Thoracic aorta (tissue), 2 donors: ENCODE measurements around the gene CHST13. TPM values are rescaled to one million over a fixed set of nuclear protein-coding genes. Genes with fewer than 3 reads are reported as not detected.

ENCODE experiments used
- ATAC-seq: fragments of 150-250 bp; one replicate; pipeline ENCODE4 v1.8.0; 2017; ENCODE audit warnings: low read depth; ENCODE audit not compliant: insufficient number of reproducible peaks, low FRiP score
- DNase-seq: peaks from one replicate; pipeline ENCODE4 v3.0.0-alpha.2; 2020; ENCODE audit warnings: low spot score
- H3K27ac ChIP-seq, 2 donors: fragments of 200-600 bp; sonication (generic); 1 replicate in 1 of 2; 2 replicates in 1 of 2; pipeline ENCODE4 v1.5.1; 2016; ENCODE audit warnings: mild to moderate bottlenecking in 2 of 2, moderate library complexity in 2 of 2
- H3K27me3 ChIP-seq: fragments of 200-600 bp; sonication (generic); replicated peaks from 2 replicates; pipeline ENCODE4 v1.6.0; 2016; ENCODE audit warnings: mild to moderate bottlenecking; ENCODE audit not compliant: insufficient read depth
- H3K36me3 ChIP-seq: fragments of 200-600 bp; sonication (generic); one replicate; pipeline ENCODE4 v1.5.1; 2016
- H3K4me1 ChIP-seq, 2 donors: fragments of 200-600 bp; sonication (generic); 1 replicate in 1 of 2; 2 replicates in 1 of 2; pipeline versions ENCODE4 v1.5.1 to v1.6.0; 2016; ENCODE audit warnings: low read depth in 2 of 2, mild to moderate bottlenecking in 1 of 2; ENCODE audit not compliant: control insufficient read depth in 1 of 2
- H3K4me3 ChIP-seq: fragments of 200-600 bp; sonication (generic); 2 replicates; pipeline ENCODE4 v1.5.1; 2016; ENCODE audit warnings: mild to moderate bottlenecking
- H3K9me3 ChIP-seq: fragments of 200-600 bp; sonication (generic); 2 replicates; pipeline ENCODE4 v1.5.1; 2016
- total RNA-seq, 2 donors: library from RNA; depleted of rRNA; stranded (reverse); fragments of >200 nt; gene quantifications; one replicate each; pipeline versions ENCODE4 v1.1.0 to v1.2.3, GENCODE V29; 2016
- TF ChIP-seq, protein P1 (sequence below): fragments of 200-600 bp; sonication (generic); IDR thresholded peaks from one replicate; pipeline ENCODE4 v1.5.1; 2019; ENCODE audit warnings: antibody characterized with exemption

The CHST13 gene
- total RNA-seq, 2 donors from 2014 or later, result not detected

DNA sequence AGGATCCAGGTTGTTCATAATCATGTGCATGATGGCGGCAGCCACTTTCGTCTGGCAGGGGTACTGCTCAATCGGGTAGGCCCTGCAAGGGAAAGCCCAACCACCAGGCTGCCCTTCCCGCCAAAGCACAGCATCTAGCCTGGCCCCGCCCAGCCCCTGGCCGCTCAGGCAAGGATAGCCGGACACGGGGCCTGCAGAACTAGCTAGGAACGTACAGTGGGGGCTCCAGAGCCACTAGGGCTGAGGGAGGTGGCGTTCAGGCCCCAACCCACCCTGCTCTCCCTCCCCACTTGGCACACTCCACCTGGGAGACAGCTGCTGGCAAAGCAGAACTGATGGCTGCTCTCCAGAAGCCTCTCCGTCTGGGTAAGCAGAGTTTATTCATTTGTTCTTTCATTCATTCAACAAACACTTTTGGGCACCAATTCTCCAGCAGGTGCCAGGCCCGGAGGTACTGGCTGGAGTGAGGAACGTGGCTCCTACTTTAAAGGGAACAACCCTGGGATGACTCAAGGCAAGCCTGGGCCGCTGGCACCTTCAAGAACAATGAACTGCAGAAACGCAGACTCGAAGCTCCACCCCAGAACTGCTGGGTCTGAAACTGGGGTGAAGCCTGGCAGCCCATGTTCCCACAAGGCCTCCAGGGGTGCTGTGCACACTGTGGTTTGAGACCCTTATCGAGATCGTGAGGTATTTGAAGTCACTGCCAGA, 14.2 kb upstream of the CHST13 start:
- Histone ChIP-seq H3K27ac (no peak overlapping the region), H3K36me3 (no peaks in the 10 kb centered on the region), H3K9me3 (no peaks in the 10 kb centered on the region), H3K4me1 (no peaks in the 10 kb centered on the region), H3K27me3 (no peaks in the 10 kb centered on the region), H3K4me3 (no peak overlapping the region)
- TF ChIP-seq, protein P1, sequence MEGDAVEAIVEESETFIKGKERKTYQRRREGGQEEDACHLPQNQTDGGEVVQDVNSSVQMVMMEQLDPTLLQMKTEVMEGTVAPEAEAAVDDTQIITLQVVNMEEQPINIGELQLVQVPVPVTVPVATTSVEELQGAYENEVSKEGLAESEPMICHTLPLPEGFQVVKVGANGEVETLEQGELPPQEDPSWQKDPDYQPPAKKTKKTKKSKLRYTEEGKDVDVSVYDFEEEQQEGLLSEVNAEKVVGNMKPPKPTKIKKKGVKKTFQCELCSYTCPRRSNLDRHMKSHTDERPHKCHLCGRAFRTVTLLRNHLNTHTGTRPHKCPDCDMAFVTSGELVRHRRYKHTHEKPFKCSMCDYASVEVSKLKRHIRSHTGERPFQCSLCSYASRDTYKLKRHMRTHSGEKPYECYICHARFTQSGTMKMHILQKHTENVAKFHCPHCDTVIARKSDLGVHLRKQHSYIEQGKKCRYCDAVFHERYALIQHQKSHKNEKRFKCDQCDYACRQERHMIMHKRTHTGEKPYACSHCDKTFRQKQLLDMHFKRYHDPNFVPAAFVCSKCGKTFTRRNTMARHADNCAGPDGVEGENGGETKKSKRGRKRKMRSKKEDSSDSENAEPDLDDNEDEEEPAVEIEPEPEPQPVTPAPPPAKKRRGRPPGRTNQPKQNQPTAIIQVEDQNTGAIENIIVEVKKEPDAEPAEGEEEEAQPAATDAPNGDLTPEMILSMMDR, result no peak
- ATAC-seq (no peak), DNase-seq (no peak)

DNA sequence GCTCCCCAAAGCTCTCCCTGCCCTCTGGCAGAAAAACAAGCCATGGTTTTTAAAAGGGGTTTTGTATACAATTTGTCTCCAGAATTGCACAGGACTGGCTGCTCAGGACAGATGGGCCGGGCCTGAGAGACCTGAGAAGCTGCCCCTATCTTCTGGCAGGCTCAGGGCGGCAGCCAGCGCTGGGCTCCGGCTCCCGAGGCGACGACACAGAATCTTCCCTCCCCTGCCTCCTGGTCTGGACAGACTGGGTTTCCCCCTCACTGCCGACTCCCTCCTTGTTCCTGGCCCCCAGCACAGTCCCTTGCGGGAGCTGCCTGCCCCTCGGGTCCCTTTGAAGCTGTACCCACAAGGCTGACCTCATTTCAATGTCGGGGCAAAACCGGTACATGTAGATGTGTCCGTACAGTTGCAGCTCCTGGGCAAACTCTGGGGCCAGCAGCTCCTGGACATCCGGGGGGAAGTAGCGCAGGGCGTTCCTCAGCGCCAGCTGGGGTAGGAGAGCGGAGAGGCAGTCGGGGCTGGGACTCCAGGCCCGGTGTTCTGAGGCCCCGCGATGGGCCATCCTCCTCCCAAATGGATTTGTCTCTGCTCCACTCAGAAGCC, 13.5 kb upstream of the CHST13 start:
- H3K36me3 ChIP-seq, result no peaks in the 10 kb centered on the region
- ATAC-seq (no peak), DNase-seq (no peak)
- H3K4me1 ChIP-seq, result no peaks in the 10 kb centered on the region
- TF ChIP-seq, protein P1, result no peak
- no peak overlapping the region for H3K4me3 ChIP-seq
- no peak overlapping the region for H3K27ac ChIP-seq
- H3K27me3 ChIP-seq, result no peaks in the 10 kb centered on the region
- no peaks in the 10 kb centered on the region for H3K9me3 ChIP-seq

DNA sequence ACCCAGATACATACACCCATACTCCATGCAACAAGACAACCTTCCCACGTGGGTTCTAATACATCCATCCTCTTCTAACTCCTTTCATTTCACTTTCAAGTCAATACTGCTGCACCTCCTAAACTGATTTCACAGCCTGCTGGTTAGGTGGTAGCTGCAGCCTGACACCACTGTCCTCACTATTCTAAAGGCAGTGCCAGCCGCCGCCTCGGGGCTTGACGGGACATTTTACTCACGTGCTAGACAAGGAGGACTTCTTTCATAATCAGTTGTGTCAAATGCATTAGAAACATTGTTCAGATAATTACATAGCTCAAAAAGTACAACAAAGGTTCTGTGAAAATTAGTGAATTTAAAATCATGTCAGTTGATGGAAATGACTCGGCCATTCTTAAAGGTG, 12.7 kb upstream of the CHST13 start:
- no peak overlapping the region for H3K4me3 ChIP-seq
- H3K9me3 ChIP-seq, result no peaks in the 10 kb centered on the region
- no peaks in the 10 kb centered on the region for H3K36me3 ChIP-seq
- no peaks in the 10 kb centered on the region for H3K27me3 ChIP-seq
- no peaks in the 10 kb centered on the region for H3K4me1 ChIP-seq
- ATAC-seq (no peak), DNase-seq (no peak)
- TF ChIP-seq, protein P1, result no peak
- no peak overlapping the region for H3K27ac ChIP-seq

DNA sequence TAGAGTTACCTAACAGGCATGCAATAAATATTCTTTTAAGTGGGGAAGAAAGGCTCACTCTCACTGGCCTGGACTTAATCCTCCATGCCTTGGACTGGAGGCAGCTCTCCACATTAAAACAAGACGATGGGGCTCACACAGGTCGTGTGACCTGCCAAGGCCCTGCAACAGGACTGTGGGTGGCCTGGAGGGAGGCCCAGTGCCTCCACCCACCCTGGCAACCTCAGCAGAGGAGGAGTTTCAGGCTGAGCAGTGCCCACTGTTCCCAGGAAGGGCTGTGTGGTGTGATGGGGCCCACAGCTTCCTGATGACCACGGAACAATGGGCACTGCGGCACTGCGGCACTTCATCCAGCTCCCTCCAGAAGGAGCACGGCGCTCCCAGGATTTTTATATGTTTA, 11.9 kb upstream of the CHST13 start:
- Histone ChIP-seq H3K9me3 (no peaks in the 10 kb centered on the region), H3K27me3 (no peaks in the 10 kb centered on the region), H3K27ac (no peak overlapping the region), H3K4me3 (no peak overlapping the region), H3K4me1 (no peaks in the 10 kb centered on the region), H3K36me3 (no peaks in the 10 kb centered on the region)
- TF ChIP-seq, protein P1, result no peak
- ATAC-seq (no peak), DNase-seq (no peak)

DNA sequence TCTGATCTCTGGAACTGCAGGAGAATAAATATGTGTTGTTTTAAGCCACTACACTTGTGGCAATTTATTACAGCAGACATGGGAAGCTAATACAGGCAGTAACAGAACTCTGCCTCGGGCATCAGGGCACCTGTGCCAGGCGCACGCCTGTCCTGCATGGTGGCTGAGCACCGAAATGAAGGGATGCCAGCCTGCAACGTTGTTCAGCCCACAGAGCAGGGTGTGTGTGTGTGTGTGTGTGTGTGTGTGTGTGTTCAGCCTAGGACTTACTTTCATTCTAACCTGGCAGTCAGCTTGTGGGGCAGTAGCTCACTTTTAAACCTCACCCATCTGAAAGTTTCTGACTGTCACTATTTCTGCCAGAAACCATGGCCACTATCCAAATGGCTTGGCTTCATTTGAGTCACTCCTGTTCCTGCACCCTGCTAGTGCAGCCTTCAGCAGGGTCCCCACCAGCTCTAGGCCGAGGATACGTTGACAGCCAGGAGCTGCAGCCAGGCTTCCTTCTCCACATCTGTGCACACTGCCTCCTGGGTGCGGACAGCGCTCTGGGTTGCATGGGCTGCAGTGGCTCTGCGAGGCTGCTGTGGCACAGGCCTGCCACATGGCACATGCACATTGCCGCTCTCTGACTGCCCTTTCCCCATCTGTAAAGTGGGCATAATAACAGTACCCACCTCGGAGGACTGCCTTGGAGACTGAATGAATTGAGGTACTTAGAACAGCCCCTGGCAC, 10.9 kb upstream of the CHST13 start:
- ATAC-seq, result no peak

More for the DNA sequence above, 10.9 kb upstream of the CHST13 start:
- no peaks in the 10 kb centered on the region for H3K27me3 ChIP-seq
- H3K4me1 ChIP-seq, result no peaks in the 10 kb centered on the region
- H3K36me3 ChIP-seq, result no peaks in the 10 kb centered on the region
- no peak overlapping the region for H3K27ac ChIP-seq
- H3K9me3 ChIP-seq, result no peaks in the 10 kb centered on the region
- no peak overlapping the region for H3K4me3 ChIP-seq
- DNase-seq, result no peak
- TF ChIP-seq, protein P1, result no peak
